ENCODE measurements around the gene FLNB. TPM values are rescaled to one million over a fixed set of nuclear protein-coding genes. Genes with fewer than 3 reads are reported as not detected.

Gene FLNB
- total RNA-seq, 1 donor from 2014 or later = 115 TPM

GRCh38 chr3:58210761-58211460 is 202.7 kb downstream of the FLNB start, which contains the start of gene DNASE1L3:
DNASE1L3 (minus strand) TSS chr3:58210972; CDS start chr3:58210906, 66 bp downstream.
- Histone ChIP-seq H3K36me3 (no peaks in the 10 kb centered on the region), H3K4me3 (peak within 1 kb of the TSS; percentile 36), H3K4me1 (peaks cover 15% of the 10 kb centered on the region), H3K27ac (peak within 1 kb of the TSS; percentile 24), H3K27me3 (no peaks in the 10 kb centered on the region), H3K9me3 (no peaks in the 10 kb centered on the region)
- DNase-seq (no peak), ATAC-seq (no peak)
- intact Hi-C loops (cut with DNase I) = no loop called here
- TF ChIP-seq CTCF (IDR thresholded peaks at IDR 0.05) = no peak

GRCh38 chr3:58214484-58215316 is 206.5 kb downstream of the FLNB start:
- ATAC-seq (peak; percentile 79), DNase-seq (peak; percentile 68)
- peak overlapping the region; percentile 1 for H3K27ac ChIP-seq

GRCh38 chr3:58215317-58216025 is 207.2 kb downstream of the FLNB start:
- intact Hi-C loops (cut with DNase I) = no loop called here
- peak overlapping the region; percentile 1 for H3K27ac ChIP-seq

More at GRCh38 chr3:58214484-58215316, 206.5 kb downstream of the FLNB start:
- Histone ChIP-seq H3K9me3 (no peaks in the 10 kb centered on the region), H3K27me3 (no peaks in the 10 kb centered on the region), H3K4me1 (peaks cover 28% of the 10 kb centered on the region), H3K4me3 (no peak overlapping the region), H3K36me3 (no peaks in the 10 kb centered on the region)
- TF ChIP-seq CTCF (IDR thresholded peaks at IDR 0.05) = peak; percentile 29
- intact Hi-C loops (cut with DNase I) = no loop called here

DNA sequence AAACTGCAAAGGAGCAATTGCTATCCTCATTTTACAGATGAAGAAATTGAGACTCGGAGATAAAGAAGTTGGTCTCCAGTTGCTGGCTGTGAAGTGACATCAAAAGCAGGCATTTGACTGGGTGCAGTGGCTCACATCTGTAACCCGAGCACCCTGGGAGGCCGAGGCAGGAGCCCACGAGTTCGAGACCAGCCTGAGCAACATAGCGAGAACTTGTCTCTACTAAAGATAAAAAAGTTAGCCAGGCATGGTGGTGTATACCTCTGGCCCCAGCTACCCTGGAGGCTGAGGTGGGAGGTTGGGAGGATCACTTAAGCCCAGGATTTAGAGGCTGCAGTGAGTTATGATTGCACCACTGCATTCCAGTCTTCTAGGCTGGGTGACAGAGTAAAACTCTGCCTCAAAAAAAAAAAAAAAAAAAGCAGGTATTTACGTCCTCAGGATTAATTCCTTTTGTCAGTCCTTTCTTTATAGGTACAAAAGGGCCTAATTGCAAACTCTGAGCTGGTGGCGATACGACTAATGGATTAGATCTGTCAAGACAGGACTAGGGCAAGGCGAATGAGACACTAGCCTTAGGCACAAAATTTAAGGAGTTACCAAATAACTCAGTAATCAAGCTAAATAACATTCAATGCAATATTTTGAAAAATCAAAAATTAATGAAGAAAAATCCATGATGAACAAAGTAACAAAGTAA is 208.4 kb downstream of the FLNB start:
- no peak for DNase-seq

More at GRCh38 chr3:58215317-58216025, 207.2 kb downstream of the FLNB start:
- peaks cover 28% of the 10 kb centered on the region for H3K4me1 ChIP-seq
- H3K9me3 ChIP-seq = no peaks in the 10 kb centered on the region
- no peaks in the 10 kb centered on the region for H3K27me3 ChIP-seq
- DNase-seq = no peak
- no peak for TF ChIP-seq CTCF (IDR thresholded peaks at IDR 0.05)
- no peaks in the 10 kb centered on the region for H3K36me3 ChIP-seq
- no peak for ATAC-seq
- no peak overlapping the region for H3K4me3 ChIP-seq

More for the DNA sequence above, 208.4 kb downstream of the FLNB start:
- Histone ChIP-seq H3K27me3 (no peaks in the 10 kb centered on the region), H3K27ac (peak overlapping the region; percentile 2), H3K36me3 (no peaks in the 10 kb centered on the region), H3K9me3 (no peaks in the 10 kb centered on the region), H3K4me3 (no peak overlapping the region), H3K4me1 (peaks cover 28% of the 10 kb centered on the region)
- intact Hi-C loops (cut with DNase I) = no loop called here
- no peak for TF ChIP-seq CTCF (IDR thresholded peaks at IDR 0.05)
- no peak for ATAC-seq

Data from upper lobe of right lung (tissue), 1 donor.